NCI-H1417 treated with DMSO at 0.1 percent for 48 hours (cell line): ENCODE results near the gene GUCY1B1.

ENCODE experiments used
- DNase-seq: peaks from one replicate; lab custom pipeline; 2025; lab: John Stamatoyannopoulos, UW

Gene GUCY1B1

DNA sequence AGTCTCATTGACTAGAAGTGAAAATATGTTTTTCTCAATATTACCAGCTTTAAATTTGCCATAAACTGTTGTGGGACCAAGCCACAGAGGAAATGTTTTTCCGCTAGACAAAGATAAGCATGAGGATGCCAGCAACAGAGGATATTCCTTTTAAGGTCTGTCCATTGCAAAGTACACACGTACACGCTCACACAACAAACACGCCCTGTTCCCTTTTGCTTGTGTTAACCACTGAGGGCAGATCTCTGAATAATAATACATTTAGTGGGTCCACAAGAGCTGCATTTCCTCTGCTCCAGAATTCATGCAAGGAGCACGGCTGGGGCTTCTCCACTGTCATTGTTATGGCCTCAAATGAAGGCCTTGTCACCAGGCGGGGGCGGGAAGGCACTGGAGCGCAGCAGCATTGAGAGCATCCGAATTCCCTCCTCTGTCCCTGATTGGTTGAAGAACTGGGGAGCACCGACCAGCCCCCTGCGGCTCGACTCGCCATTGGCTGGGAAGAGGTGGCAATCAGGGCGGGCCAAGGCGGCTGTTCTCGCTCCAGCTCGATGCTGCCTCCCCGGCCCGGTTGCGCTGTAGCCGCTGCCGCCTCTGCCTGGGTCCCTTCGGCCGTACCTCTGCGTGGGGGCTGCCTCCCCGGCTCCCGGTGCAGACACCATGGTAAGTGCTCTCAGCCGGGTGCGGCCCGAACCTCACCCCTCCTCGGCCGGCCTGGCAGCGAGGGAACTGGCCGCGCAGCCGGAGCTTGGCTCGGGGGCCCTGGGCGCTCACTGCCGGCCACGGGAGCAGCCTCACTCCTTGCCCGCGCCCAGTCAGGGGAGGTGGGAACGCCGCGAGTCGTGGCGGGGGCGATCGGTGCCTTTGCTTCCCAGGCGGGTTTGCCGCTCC, at the start of gene GUCY1B1:
GUCY1B1 (plus strand) TSS at position 541 of the 891 bp plus-strand sequence; CDS start at position 661, 120 bp downstream.
- no peak for DNase-seq

DNA sequence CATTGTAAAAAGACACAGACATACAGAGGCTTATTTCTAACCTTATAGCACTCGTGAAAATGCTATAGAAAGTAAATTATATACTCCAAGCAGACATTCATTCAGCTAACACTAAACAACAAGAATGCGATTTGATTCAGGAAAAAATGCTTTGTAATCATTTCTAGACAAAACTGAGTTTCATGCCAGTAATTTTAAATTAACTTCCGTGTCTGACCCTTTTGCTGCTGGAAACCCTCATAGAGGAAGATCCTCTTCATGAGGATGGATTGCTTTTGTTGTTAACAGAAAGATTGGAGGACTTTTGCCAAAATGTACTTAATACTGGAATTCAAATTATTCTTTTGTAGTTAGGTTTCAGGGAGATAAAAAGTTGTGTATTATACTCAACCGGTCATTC, 48.9 kb upstream of the GUCY1B1 start:
- no peak for DNase-seq

DNA sequence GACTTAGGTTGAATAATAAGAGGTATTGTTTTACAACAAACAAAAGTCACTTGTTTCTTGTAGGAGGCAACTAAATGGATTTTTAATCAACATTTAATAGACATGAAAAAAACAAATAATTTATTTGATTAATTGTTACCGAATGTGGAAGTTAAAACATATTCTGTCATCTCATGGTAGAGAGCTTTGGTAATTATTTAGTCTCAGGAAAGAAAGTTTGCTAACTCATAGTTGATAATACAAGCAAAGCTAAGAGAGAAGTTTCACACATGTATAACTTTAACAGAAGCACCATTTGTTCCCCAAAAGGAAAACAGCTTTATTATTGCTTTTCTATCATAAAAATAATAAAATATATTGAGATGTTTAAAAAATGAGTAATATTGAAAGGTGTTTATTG, 47.3 kb upstream of the GUCY1B1 start:
- DNase-seq: no peak

DNA sequence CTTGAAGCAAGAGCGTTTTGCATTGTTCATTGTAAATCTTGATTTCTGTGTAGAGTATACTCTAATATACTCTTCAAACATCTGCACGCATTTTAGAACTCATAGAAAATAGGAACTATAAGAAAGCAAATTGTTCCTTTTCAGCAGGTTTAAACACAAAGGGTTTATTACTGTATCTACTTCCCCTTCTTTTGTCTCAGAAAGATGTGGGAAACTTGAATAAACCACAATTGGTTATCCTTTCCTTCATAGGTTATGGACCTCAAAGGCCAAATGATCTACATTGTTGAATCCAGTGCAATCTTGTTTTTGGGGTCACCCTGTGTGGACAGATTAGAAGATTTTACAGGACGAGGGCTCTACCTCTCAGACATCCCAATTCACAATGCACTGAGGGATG, 46.0 kb upstream of the GUCY1B1 start:
- DNase-seq: no peak

DNA sequence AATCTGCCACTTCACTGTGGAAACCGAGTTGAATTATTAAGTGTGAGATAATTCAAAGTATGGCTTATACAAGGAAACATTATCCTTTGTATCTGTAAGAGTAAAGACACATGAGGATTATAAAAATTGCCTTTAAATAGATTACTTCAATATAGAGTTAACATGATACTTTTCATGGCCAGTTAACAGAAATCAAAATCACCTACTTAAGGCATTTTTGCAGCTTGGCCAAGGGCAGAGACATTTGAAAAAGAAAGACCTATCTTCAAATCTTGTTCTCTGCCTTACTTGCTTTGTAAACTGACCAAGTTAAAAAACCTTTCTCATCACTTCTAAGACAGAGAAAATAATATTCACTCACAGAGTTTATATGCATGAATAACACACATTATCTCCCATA, 44.9 kb upstream of the GUCY1B1 start:
- DNase-seq: no peak

DNA sequence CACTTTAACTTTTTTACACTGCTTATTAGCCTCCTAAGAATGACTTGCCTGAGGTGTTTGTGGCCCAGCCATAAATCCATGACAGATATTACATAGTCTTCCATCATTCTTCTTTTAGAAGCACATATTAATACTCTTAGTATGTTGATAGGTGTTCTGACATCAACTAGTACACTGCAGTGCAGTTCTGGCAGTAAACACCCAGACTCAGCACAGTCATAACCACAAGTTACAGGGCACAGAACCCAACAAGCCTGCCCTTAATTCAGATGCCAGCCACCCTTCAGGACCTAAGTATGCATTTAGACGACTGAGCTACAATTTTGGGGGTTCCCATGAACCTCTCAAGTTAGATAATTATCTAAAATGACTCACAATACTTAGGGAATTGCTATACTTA, 36.5 kb upstream of the GUCY1B1 start:
- DNase-seq: no peak

DNA sequence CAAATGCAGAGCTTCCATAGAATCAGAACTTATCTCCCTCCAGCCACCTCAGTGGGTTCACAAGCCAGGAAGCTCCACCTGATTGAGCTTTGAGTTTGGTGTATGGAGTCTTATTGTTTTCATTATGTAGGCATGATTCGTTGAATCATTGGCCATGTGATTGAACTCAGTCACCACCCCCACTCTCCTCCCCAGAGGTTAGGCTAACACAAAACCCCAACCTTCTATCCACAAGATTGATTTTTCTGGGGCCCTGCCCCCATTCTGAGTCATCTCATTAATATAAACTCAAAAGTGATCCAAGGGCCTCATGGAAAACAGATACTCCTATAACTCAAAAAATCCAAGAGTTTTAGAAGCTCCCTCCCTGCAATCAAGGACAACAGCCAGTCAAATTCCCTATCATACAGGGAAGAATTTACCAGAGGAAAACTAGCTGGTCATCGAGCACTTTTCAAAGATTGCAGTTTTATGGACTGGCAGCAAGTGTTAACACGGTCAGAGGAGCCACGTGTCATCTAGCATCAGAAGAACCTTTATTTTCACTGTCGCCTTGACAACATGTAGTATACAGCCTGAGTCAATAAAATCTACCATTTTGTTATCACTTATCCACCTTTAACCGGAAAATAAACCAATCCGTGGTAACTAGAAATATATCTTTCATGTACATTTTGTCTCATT, 35.9 kb upstream of the GUCY1B1 start:
- no peak for DNase-seq

DNA sequence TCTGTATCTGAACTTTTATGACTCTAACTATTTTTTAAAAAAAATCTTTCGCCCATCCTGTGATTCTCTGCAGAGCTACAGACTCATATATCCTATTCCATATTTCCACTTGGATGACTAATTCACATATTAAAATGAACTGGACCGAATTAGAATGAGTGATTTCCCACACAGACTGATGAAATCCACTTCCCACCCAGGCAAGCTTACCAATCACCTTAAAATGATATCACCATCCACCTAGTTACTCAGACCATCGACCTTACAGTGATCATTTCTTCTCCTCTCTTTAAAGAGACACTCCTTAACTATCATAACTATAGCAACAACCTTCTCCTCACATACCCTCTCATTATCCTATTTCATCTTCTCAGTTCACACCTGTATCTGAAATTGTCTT, 34.1 kb upstream of the GUCY1B1 start:
- no peak for DNase-seq

DNA sequence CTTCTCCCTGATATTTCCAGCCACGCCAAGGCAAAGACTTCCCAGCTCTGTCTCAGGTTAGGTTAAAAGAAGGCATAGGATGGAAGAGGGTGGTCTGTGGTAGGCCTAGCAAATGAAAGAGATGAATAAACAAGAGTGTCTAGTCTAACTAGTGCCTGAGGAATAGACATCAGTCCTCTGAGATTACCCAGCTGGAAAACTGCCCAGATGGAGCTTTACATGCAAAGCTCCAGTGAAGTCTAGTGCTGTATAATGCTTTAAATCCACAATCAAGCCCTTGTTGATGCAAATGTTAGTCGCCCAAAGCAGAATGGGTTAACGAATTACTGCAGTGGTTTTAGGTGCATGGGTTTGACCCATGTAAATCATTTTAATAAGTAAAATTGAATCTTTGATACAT, 24.8 kb upstream of the GUCY1B1 start:
- no peak for DNase-seq

DNA sequence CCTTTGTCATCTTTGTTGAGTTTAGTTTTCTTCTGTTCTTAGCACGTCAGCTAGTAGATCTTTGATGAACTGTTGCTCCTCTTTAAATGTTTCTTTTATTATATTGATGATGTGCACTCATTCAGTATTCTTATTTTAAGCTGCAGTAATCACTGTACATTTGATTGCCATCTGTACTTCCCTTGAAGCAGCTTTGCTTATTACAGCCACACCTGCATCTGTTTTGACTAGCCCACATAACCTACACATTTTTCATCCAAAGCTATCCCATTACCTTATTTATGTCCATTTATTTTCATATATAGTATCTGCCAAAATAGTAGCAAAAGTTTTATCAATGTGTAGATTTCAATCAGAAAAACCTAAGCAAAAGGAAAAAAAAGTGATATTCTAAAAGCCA, 23.9 kb upstream of the GUCY1B1 start:
- no peak for DNase-seq

DNA sequence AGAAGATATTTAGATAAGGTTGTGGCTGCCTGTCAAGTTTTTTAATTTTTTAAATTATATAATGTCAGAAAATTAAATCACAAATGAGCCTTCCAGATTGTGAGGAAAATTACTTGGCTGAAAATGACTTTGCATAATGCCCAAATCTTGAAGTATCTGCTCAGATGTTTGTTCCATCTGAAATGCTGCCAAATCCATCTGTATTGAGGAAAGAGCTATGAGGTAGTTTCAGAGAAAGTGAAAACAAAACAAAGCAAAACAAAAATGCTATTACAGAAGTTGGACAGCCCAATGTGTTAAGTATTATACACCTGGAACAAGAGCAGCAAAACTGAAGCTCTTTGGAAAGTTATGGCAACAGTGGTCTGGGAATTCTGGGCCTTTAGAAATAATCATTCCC, 23.3 kb upstream of the GUCY1B1 start:
- no peak for DNase-seq

DNA sequence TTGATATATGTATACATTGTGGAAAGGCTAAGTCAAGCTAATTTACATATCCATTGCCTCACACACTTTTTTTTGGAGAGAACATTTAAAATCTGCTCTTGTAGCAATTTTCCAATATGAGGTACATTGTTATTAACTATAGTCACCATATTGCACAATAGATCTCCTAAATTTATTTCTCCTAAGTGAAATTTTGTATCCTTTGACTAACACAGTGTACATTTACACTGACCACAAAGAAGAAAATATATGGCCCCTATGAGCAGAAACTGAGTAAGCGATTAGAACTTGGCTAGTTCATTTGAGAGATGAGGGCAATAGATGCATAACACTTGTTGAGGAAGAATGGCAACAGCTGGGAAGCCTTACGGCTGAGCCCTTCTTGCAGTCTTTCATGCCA, 20.3 kb upstream of the GUCY1B1 start:
- no peak for DNase-seq

DNA sequence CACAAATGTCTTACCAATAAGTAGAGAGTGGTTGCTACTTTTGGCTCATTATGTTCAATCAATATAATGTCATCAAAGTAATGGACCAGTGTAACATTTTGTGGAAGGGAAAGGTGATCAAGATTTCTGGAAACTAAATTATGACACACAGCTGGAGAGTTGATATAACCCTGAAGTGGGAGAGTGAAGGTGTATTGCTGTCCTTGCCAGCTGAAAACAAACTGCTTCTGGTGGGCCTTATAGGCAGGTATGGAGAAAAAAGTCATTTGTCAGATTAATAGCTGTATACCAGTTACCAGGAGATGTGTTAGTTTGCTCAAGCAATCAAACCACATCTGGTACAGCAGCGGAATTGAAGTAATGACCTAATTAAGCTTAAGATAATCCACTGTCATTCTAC, 17.3 kb upstream of the GUCY1B1 start:
- no peak for DNase-seq

DNA sequence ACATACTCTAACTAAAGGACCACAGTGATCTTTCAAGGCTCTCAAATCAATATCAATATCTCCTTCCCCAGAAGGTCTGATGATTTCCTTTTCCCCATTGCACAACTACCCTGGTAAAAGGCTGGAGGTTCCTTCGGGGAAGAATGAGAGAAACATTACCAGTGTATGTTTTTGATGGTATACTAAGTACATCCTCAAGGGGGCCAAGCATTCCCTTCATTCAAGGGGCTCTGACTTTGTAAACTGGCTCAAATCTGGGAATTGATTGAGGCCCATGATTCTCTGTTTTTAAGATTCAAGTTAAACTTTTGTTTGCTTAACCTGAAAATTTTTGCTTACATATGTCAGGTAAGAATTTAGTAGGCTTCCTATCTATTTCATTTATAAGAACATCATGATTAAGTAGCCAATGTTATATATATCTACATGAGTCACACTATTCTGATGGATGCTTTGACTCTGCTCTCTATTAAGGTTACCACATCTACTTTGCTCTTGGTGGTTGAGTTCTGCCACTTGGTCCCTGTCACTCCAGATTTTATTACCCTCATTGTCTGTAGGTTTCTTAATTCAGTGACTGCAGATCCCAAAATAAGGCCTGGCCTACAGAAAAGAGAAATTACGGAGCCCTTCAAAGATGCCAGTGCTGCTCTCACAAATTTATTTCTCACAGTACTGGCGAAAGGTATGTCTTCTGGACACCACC, 16.4 kb upstream of the GUCY1B1 start:
- no peak for DNase-seq

DNA sequence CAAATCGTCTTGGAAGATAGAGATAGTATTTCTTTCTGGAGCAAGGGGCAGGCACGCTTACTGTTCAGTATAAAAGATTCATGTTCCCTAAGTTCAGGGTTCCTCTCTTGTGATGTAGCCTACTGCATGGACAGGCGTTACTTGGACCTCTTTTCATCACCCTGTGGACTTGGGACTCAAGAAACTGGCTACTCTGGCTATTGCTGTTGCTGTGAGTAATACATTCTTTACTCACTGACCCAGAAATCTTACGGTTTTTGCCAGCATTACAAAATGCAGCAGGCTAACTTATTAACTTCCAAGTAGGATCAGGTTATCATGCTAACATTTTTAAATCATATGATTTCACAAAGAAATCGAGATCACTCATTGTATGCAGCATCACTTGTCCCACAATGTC, 12.8 kb upstream of the GUCY1B1 start:
- no peak for DNase-seq

DNA sequence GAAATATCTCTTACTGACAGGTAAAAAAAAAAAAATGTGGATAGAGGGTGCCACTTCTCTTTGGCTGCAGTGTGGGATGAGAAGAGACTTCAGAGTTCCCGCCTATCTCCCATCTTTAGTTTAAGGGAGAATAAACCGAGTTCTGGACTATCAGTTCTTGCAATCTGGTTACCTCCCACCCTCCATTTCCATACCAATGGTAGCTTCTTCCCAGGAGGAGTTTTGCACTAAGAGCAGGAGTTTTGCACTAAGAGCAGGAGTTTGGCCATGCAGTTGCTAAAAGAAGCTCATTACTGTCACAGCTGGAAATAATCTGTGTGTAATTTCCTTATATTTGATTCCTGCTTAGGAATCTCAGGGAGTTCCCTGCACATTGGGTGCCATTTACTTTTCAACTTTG, 10.8 kb upstream of the GUCY1B1 start:
- DNase-seq: no peak

DNA sequence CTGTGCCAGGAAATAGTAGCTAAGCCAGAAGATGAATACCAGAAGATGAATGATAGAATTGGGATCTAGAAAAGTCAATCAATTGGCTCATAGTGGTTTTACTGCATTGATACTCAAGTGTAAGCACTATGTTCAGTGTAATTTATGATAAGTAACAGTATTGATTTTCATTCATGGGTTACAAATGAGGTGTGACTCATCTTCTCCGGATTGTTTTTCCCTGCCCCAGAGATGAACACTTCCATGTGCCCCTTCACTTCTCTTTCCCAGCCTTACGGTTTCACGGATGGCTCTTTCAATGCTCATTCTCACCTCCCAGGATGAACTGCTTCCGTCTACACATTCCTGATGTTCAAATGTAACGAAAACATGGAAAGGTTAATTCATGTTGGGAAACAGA, 9.8 kb upstream of the GUCY1B1 start:
- DNase-seq: no peak

DNA sequence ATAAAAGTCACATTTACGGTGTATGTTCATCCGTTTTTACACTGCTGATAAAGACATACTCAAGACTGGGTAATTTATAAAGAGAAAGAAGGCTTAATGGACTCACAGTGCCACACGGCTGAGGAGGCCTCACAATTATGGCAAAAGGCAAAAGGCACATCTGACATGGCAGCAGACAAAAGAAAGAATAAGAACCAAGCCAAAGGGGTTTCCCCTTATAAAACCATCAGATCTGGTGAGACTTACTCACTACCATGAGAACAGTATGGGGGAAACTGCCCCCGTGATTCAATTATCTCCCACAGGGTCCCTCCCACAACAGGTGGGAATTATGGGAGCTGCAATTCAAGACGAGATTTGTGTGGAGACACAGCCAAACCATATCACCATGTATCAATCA, 7.3 kb upstream of the GUCY1B1 start:
- no peak for DNase-seq

DNA sequence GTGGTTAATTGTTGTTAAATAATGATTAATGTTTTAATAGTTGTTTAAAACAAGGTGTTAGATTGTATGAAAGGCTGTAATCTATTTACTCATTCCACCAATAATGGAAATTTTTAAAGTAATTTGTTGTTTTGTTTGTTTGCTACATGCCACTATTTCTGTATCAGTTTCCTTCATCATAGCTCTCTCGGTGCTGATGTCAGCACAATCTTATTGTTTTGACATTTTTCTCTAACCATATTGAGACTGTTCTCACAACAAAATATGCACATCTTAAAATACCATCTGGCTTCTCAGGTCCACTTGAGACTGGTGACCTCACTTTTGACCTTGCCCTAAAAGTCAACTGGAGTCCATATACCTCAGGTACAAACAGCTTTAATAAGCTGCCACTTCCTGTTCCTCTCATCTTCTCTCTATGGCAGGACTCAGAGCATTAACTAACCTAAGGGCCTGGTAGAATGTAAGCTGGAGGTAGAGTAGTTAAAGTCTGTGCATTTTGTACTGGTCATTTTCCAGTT, 1.0 kb upstream of the GUCY1B1 start:
- no peak for DNase-seq

DNA sequence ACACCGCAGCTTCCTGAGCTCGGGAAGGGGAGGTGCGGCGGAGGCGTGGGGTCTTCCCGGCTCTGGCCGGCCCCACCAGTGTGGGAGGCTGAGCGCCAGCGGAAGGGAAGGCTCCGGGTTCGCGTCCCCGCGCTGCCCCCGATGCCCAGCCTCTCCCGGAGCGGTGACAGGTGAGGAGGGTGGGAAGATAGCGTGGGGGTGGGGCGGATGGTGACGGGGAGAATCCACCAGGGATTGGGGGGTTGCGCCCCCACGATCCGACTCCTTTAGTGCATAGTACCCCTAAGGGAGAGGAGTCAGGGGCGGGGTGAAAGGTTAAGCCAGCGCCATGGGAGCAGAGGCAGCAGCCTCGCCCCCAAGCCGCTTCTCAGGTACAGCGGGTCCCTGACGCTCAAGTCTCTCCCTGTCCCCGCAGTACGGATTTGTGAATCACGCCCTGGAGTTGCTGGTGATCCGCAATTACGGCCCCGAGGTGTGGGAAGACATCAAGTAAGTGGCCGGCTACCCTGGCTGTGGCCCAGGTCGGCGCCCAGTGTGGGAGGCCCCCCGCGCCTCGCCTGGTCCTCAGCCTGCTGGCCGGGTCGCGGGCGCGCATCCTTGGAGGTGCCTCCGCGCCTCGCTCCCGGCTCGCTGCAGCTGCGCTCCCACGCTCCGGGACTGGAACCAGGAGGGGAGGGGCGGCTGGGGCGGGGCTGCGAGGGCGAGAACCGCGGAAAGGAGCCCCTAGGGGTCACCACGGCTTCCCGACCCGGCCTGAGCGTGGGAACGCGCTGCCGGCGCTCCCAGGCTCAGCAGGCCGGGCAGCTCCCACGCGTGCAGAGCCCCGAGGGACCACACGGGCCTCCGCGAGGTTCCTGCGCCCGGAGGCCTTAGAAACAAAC, 791 bp downstream of the GUCY1B1 start:
- DNase-seq: no peak

DNA sequence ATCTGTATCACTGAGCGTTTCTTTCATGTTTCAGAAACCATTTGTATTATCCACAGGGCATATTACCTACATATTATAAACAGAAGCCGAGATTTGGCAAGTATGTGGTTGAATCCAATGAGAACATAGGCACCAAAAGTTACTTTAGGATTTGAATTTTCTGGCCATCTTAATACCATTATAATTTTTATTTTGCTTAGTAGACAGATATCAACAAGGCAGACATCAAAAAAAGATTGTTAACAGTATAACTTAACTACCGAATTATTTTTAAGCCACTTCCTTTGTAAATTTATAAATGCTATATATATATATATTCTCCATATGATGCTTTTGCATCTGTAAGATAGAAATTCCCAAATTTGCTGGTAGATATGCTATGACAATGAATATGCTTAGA, 2.2 kb downstream of the GUCY1B1 start:
- no peak for DNase-seq

DNA sequence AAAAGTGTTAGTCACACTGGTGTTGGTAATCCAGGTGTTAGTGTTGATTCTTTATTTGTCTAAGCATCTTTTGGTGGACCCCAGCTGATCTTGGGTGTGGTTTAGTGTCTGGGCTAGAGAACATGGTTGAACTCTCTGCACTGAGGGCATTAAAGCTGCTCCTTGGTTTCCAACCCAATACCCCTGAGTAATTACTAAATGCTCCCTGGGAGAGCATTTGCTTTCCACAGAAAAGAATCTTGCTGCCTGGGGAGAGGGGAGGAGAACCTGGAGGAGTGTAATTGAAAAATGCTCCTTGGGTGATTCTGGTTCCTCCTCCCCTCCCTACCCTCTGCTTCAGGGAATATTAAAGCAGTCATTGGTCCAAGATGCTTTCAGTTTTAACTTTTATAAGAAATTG, 3.1 kb downstream of the GUCY1B1 start:
- DNase-seq: no peak
